ENCODE data around the gene FGD2. TPM values are rescaled to one million over a fixed set of nuclear protein-coding genes. Genes with fewer than 3 reads are reported as not detected.

Gene FGD2
- total and polyA plus RNA-seq, 2 of the 8 experiments (the other 6 are each of a cell fraction or from before 2014, with no cell fraction given), result 0.12 to 0.32 TPM

- no peak overlapping the region for H3K9ac ChIP-seq (replicated peaks in 1 of 4; ENCODE audit: extremely low read depth in 1 of 4, low read depth in 3 of 4, low read length in 3 of 4)
- CTCF ChIA-PET (ENCODE audit: partially characterized antibody), result interaction anchor here (0.7 to 6.5 kb wide), 16 partner anchors 11 to 248 kb away, joined by 3 to 74 read pairs (median 4); no protein-coding TSS in a partner anchor
- no peak for FAIRE-seq
- TF ChIP-seq POLR2A (IDR thresholded peaks at IDR 0.05; ENCODE audit: control extremely low read depth in 1 of 2, low read depth in 2 of 2, low read length in 2 of 2), result no peak
- no peak for TF ChIP-seq ASH2L (IDR thresholded peaks at IDR 0.05; ENCODE audit: low read length)
- no peak for TF ChIP-seq CHD1 (IDR thresholded peaks at IDR 0.05; ENCODE audit: low read depth, low read length)
Observed at GRCh38 chr6:37006793-37007339, 1.4 kb downstream of the FGD2 start.

More at GRCh38 chr6:37006793-37007339, 1.4 kb downstream of the FGD2 start:
- no peaks in the 10 kb centered on the region for H4K20me1 ChIP-seq (replicated peaks in 1 of 2; ENCODE audit: control insufficient read depth in 1 of 2, insufficient read depth in 2 of 2, low read length in 2 of 2)
- no peak for DNase-seq (ENCODE audit: low read depth in 1 of 2, low spot score in 2 of 2)
- H4K5ac ChIP-seq (ENCODE audit: insufficient read length, low read depth, low read length), result no peak overlapping the region
- no peak overlapping the region for H2BK120ac ChIP-seq (replicated peaks; ENCODE audit: low read depth, low read length)
- no peak overlapping the region for H2BK12ac ChIP-seq (ENCODE audit: low read depth, low read length)
- H3K79me2 ChIP-seq (ENCODE audit: control insufficient read depth in 1 of 2, insufficient read depth in 2 of 2, low read length in 2 of 2), result no peaks in the 10 kb centered on the region
- no peak overlapping the region for H4K8ac ChIP-seq (ENCODE audit: extremely low read depth, insufficient read depth, low read length)
- H3K27ac ChIP-seq (ENCODE audit: low read depth, low read length), result no peak overlapping the region
- no peak overlapping the region for H2BK20ac ChIP-seq (ENCODE audit: low read length)
- H3K4me2 ChIP-seq (ENCODE audit: insufficient read depth in 1 of 2, low read depth in 2 of 2, low read length in 2 of 2), result no peak overlapping the region
- no peak overlapping the region for H3K4me3 ChIP-seq (ENCODE audit: extremely low read depth in 1 of 4, insufficient read depth in 2 of 4, low read depth in 3 of 4, low read length in 4 of 4)
- no peaks in the 10 kb centered on the region for H3K4me1 ChIP-seq (replicated peaks in 1 of 4; ENCODE audit: control insufficient read depth in 3 of 4, insufficient read depth in 4 of 4, low read length in 3 of 4)
- POLR2A ChIA-PET (ENCODE audit: partially characterized antibody), result interaction anchor here (2.2 to 2.5 kb wide), 2 partner anchors 11 to 21 kb away, joined by 6 to 9 read pairs; partner anchors contain the start of gene MTCH1
- no peak overlapping the region for H2BK5ac ChIP-seq (ENCODE audit: low read depth, low read length)
- no peak overlapping the region for H3K23ac ChIP-seq (ENCODE audit: insufficient read length)
- no peak overlapping the region for H2AFZ ChIP-seq (ENCODE audit: low read length)
- H3K14ac ChIP-seq (ENCODE audit: insufficient read length), result no peak overlapping the region
- H3K79me1 ChIP-seq (ENCODE audit: low read depth, low read length), result no peaks in the 10 kb centered on the region
- H2AK5ac ChIP-seq (ENCODE audit: low read depth, low read length), result no peak overlapping the region
- no peak overlapping the region for H3K56ac ChIP-seq (replicated peaks; ENCODE audit: insufficient read length, low read depth, low read length)
- no peaks in the 10 kb centered on the region for H3K36me3 ChIP-seq (ENCODE audit: control insufficient read depth in 2 of 4, insufficient read depth in 4 of 4, low read length in 3 of 4)
- no peaks in the 10 kb centered on the region for H3K23me2 ChIP-seq (ENCODE audit: low read depth, low read length)
- H2BK15ac ChIP-seq (ENCODE audit: low read length), result no peak overlapping the region
- 83% methylated on average over 5 of the region's 5 CpGs; no CpG with 5 or more reads in 1 of the 2 experiments for WGBS, 2 experiments (ENCODE audit: extremely low coverage in 1 of 2, insufficient coverage in 1 of 2, insufficient read length in 1 of 2, insufficient replicate concordance in 2 of 2, low coverage in 1 of 2, low lambda C conversion rate in 2 of 2, missing lambda C conversion rate in 1 of 2)
- H4K91ac ChIP-seq (replicated peaks; ENCODE audit: insufficient read length, low read length), result no peak overlapping the region
- H3K18ac ChIP-seq (ENCODE audit: extremely low read depth, low read length), result no peak overlapping the region
- no peak overlapping the region for H3K4ac ChIP-seq (replicated peaks; ENCODE audit: insufficient read length, low read depth, low read length)
- H3K27me3 ChIP-seq (replicated peaks in 1 of 4; ENCODE audit: control insufficient read depth in 3 of 4, extremely low read depth in 1 of 4, insufficient read depth in 3 of 4, low read length in 3 of 4), result no peaks in the 10 kb centered on the region
- H3K9me3 ChIP-seq (ENCODE audit: insufficient read depth in 2 of 2, low read depth in 1 of 2, low read length in 1 of 2), result no peaks in the 10 kb centered on the region

Measured in H1 (cell line).